Stimulated activated naive B cell treated with anti-CD40 and anti-IgM and Interleukin-4, amounts not matched to agents 10 μg/mL and 1 μg/mL and 100 μg/mL, for 72 hours (primary cell): ENCODE measurements around the gene ZNF655.
A peak's percentile ranks its signal among the peaks of the same experiment; 100 is the strongest.

Experiments
- ATAC-seq, 2 donors: fragments of 150-1000 bp; cut with Tn5 transposase; replicated peaks; 2 replicates each; pipeline ENCODE4 v1.10.0; 2021; ENCODE audit warnings: moderate library complexity in 1 of 2
- DNase-seq: peaks from one replicate; pipeline ENCODE4 v3.0.0; 2021
- H3K27ac Mint-ChIP-seq: one replicate; pipeline ENCODE4 v1.8.0; 2022; ENCODE audit warnings: mild to moderate bottlenecking, mixed read lengths
- H3K27me3 Mint-ChIP-seq, 2 donors: one replicate each; pipeline ENCODE4 v1.8.0; 2022; ENCODE audit warnings: mixed read lengths in 2 of 2
- H3K36me3 Mint-ChIP-seq, 2 donors: one replicate each; pipeline ENCODE4 v1.8.0; 2022; ENCODE audit warnings: mixed read lengths in 2 of 2, mild to moderate bottlenecking in 1 of 2
- H3K4me1 Mint-ChIP-seq, 2 donors: one replicate each; pipeline ENCODE4 v1.8.0; 2022; ENCODE audit warnings: mixed read lengths in 2 of 2, mild to moderate bottlenecking in 1 of 2
- H3K4me3 Mint-ChIP-seq, 2 donors: one replicate each; pipeline ENCODE4 v1.8.0; 2022; ENCODE audit warnings: mild to moderate bottlenecking in 2 of 2, mixed read lengths in 2 of 2, moderate library complexity in 1 of 2
- H3K9me3 Mint-ChIP-seq, 2 donors: one replicate each; pipeline ENCODE4 v1.8.0; 2022; ENCODE audit warnings: mixed read lengths in 2 of 2, mild to moderate bottlenecking in 1 of 2

The ZNF655 gene

GRCh38 chr7:99625961-99626360, 67.5 kb downstream of the ZNF655 start:
- Mint-ChIP-seq H3K4me1 (peaks cover 13 to 31% of the 10 kb centered on the region in 2 donors), H3K4me3 (no peak overlapping the region)

More at GRCh38 chr7:99625961-99626360, 67.5 kb downstream of the ZNF655 start:
- Mint-ChIP-seq H3K27ac (peak overlapping the region; percentile 42), H3K27me3 (no peaks in the 10 kb centered on the region), H3K9me3 (no peaks in the 10 kb centered on the region), H3K36me3 (peaks cover 45 to 81% of the 10 kb centered on the region in 2 donors)
- no peak for ATAC-seq
- no peak for DNase-seq
